Measurements from ENCODE around the gene TNRC6C. TPM values are rescaled to one million over a fixed set of nuclear protein-coding genes. Genes with fewer than 3 reads are reported as not detected.

The TNRC6C gene
- total RNA-seq, 1 donor from 2014 or later: 31.1 TPM

DNA sequence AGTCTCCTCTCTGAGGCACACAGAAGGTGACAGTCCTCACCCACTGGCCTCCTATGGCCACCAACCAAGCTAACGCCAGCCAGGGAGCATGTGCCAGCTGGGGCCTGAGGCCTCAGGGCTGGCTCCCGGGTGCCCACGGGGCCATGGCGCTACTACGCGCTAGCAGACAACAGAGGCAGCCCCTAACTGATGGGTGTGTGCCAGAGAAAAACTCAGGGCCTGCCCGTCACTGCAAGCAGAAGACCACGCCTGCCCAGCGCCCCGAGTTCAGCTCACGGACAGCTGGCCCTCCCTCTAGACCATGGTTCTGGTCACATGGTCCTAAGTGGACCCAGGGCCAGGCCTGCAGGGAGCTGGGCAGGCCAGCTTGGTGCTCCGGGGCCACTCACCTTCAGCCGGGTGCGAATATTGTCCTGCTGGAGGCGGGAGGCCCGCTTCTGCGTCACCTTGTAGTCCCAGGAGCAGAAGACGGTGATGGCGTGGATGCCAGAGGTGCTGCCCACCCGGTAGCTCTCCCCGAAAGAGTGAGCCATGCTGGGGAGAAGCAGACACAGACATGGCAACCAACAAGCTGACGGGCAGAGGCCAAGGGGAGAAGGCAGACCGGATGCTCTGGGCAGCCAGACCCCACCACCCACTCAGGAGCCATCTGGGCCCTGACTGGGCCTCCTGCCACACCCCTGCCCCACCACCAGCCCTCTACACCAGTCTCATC is 163.9 kb downstream of the TNRC6C start:
- intact Hi-C loops (cut with micrococcal nuclease): no loop called here

DNA sequence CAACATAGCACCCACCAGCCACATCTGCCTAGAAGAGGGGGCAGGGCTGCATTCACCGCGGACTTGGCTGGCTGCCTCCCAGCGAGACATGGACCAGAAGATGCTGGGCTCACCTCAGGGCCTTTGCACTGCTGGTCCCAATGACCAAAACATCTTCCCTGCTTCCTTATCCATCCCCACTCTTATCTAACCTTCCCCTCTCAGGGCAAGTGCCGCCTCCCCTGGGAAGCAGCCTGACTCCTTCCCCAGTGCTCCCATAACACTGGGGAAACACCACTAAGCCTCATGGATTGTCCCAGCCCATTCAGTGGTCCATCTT is 164.4 kb downstream of the TNRC6C start:
- intact Hi-C loops (cut with micrococcal nuclease): no loop called here

DNA sequence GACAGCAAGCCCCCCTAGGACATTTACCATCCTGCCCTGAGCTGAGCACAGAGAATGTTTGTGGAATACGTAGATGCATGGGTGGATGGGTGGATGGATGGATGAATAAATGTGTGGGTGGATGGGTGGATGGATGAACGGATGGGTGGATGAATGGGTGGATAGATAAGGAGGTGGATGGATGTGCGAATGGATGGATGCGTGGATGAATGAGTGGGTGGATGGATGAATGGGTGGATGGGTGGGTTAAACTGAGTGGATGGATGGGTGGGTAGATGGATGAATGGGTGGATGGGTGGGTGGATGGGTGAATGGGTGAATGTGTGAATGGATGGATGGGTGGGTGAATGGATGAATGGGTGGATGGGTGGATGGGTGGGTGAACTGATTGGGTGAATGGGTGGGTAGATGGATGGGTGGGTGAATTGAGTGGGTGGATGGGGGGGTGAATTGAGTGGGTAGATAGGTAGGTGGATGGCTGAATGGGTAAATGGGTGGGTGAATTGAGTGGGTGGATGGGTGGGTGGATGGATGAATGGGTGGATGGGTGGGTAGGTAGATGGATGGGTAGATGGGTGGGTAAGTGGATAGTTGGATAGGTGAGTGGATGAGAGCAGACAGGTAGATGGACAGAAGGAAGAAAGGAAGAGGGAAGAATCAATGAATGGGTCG is 164.9 kb downstream of the TNRC6C start:
- intact Hi-C loops (cut with micrococcal nuclease): no loop called here

DNA sequence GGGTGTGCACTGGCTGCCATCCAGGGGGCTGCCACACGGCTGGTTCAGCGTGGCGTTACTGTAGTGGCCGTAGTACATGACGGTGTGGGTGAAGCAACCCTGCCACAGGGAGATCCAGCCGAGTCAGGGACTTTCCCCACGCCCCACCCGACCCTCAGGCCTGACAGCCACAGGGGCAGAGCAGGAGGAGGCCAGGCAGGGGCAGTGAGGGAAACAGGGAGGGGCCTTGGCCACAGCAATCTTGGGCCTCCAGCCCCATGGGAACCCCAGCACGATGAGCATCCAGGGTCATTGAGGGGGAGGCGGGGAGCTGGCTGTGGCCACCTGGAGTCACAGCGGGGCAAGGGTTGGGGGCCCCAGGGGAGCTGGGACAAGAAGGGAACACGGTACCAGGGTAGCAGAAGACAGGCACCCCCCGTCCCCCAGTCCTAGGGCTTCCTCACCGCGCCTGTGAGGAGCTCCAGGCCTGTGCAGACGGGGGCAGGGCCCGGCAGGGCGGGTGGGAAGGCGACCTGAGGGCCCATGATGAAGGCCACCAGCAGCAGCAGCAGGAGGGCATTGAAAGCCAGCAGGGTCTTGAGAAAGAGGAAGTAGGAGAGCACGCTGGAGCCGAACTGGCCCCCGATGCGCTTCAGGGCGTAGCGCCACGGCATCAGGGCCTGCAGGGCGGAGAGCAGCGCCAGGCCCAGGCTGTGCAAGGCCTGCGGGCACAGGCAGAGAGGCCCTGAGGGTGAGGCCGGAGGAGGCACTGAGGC is 165.8 kb downstream of the TNRC6C start:
- intact Hi-C loops (cut with micrococcal nuclease): no loop called here

DNA sequence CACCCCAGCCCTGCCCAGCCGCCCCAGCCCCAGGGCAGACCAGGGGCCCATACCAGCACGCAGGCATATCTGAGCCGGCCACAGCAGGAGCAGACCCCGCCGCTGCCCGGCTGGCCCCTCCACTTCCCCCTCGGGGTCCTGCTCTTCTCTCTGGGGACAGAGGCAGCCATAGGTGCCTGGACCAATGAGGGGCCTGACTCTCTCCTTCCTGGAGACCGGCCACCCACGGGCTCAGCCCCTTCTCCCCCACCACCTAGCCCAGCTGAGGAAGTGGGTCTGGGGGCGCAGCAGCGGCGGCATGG is 166.3 kb downstream of the TNRC6C start:
- intact Hi-C loops (cut with micrococcal nuclease): loop anchor here (5.0 kb wide), 2 partner anchors 167 to 672 kb away; partner anchors contain the start of gene TNRC6C

DNA sequence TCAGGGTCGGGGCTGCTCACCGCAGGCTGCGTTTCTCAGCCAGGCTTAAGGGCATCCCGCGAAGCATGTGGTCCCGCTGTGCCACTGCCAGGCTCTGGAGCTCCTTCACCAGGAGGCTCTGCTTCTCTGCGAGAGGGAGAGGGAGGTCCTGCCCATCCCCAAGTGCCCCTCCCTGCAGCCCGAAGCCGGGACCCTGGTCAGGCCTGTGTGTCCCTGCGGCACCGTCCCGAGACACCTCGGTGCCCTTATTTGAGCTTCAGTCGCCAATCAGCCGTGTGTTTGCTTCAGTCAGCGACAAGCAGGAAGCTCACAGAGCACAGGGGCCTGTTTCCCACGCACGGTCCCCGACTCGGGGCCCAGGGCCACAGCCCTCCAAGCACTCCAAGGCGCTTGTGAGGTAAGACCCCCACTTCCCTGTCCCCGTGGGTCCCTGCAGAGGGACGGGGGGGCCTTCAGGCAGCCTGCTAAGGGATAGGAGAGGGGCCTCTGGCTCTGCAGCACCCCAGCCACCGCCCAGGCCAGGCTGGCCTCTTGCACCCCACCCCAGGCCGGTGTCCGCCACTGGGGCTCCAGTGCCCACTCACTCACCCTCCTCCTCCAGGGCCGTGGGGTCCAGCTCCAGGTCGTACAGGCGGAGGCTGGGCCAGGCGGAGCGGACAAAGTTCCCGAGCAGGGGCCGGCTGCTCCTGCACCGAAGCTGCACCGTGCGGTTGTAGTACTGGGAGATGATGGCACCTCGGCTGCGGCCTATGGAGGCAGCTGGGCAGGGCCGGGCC is 166.8 kb downstream of the TNRC6C start:
- intact Hi-C loops (cut with micrococcal nuclease): loop anchor here (5.0 kb wide), 2 partner anchors 168 to 673 kb away; partner anchors contain the start of gene TNRC6C

DNA sequence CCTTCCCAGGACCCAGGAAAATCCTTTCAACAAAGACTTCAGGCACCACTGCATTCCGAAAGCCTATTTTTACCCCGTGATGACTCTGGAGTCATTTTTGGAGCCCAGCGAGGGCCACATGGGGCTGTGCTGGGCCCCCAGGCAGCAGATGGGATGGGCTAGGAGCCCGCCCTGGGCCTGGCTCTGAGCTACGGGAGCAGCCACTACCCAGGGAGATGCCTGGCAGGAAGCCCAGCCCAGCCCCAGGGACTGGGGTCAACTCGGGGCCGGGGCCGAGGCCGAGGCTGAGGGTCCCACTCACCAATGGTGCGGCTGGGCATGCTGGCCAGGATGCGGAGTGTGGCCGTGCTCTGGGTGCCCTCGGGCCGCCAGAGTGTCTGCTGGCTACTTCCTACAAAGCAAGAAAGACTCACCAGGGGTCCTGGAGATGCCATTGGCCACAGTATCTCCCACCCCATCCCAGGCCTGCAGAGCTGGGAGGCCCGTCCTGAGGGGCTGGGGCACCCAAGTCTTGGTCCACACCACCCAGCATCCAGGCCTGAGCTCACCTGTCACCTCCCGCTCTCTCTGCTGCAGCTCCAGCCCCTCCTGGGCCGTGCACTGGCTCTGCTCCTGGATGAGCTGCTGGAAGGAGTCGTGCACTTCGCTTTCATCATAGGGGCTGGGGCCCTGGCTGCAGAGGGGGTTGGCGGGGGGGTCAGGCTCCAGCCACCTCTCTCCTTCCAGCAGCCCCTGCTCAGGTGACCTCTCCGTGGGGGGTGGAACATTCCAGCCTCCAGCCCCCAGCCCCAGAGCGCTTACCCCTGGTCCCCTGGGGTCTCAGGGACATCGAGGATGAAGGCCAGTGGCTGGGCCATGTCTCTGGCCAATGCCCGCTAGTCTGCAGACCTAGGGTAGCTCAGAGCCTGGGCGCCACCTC is 167.7 kb downstream of the TNRC6C start:
- intact Hi-C loops (cut with micrococcal nuclease): loop anchor here (5.0 kb wide), 2 partner anchors 169 to 674 kb away; partner anchors contain the start of gene TNRC6C

DNA sequence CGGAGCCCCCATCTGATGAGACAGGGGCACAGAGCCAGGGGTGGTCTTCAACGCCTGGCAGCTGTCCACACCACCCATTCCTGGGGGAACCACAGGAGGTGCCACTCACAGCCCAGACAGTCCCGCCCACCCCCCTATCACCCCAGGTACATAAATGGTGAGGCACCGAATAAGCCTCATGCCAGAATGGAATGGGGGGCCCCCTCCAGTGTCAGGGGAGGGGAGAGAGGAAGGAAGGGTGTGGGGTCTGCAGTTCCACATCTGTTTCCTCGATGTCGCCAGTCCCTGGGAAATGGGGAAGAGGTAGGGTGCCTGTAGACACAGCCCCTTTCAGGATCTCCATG is 168.4 kb downstream of the TNRC6C start:
- intact Hi-C loops (cut with micrococcal nuclease): loop anchor here (5.0 kb wide), 2 partner anchors 170 to 675 kb away; partner anchors contain the start of gene TNRC6C

DNA sequence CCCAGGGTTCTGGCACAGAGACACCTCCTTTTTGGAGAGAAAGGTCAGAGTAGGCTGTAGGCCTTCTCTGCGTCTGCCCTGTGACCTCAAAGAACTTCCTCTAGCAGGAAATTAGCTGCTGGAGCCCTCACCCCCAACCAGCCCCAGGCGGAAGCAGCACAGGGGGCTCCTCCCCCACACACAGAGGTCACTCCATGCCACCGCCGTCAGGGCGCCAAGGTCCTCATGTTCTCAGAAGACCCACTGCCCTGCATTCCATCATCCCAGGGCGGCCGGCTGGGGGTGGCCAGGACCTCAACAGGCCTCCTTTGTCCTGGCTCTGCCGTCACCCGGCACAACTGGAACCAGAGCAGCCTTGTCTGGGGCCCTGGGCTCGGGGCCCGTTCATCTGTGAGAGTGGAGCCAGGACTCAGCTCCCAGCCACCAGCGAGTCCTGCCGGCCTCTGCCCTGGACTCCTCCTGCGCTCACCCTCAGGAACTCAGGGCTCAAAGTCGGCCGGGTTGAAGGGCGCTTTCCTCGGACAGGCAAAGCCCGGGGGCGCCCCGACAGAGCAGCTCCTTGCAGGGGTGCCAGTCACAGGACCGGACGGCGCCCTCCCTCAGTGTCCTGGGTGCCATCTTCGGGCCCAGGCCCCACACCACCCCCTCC is 168.9 kb downstream of the TNRC6C start:
- intact Hi-C loops (cut with micrococcal nuclease): loop anchor here (5.0 kb wide), 2 partner anchors 170 to 675 kb away; partner anchors contain the start of gene TNRC6C

DNA sequence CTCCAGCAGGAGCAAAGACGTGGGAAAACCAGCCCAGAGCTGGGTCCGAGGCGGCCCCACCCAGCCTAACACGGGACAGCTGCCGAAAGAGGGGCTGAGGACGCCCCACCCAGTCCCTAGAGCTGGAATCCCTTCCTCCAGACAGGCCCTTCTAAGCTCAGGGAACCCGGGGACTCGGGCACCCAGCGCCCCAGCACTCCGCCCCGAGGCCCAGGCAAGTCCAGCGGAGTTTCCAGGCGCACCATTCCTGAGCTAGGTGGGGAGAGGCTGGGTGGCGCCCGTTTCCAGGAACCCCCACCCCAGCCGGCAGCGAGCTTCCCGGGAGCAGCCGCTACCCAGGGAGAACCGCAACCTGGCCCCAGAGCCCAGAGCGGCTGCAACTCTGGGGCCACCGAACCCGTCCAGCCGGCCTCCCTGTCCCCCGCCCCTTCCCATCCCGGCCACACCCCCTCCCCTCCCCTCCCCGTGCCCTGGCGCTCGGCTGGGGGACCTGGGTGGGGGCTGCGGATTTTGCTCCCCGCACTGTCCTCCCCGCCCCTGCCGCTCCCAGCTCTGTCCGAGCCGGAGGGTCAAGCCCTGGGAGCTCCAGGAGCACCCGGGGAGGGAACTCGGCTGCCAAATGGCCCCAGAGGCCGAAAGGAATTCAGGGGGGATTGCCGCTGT is 169.5 kb downstream of the TNRC6C start:
- intact Hi-C loops (cut with micrococcal nuclease): loop anchor here (2.0 to 5.0 kb wide), 3 partner anchors 171 to 676 kb away; partner anchors contain the start of gene TNRC6C

DNA sequence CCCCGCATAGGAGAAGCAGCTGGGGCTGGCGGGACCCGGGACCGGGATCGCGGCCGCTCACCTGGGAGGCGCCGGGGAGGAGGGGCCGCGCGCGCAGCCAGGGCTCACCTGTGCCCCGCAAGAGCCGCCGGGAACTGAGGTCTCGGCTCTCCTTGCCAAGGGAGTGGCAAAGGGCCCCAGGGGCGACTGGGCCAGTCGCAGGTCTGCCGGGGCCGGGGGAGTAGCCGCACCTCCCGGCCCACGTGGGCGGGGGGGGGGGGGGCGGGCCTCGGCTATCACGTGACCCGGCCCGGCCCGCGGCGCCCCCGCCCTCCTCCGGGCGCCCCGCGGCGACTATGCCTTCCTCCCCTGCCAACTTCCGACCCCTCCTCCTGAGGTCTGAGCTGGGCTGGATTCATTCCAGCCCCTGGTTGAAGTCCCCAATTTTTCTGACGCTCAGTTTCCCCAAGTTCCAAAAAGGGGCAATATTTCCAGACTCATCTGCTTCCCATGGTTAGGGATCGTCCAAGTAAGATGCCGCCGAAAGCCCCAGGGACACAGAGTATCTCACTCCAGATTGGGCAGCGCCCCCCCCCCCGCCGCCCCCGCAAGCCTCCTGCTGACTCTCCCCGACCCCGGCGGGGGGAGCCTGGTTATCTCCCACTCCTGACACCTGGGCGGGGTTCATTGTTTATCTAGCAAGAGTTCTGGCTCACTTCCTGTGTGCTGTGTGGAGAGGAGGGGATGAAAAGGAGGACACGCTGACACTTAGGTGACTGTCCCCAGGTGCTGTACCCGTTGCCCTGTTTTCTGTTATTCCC is 170.2 kb downstream of the TNRC6C start, which contains the start of gene TMC6:
Gene TMC6 (minus strand): TSS at position 205 of the 800 bp plus-strand sequence. CDS start 1,923 bp downstream, outside the sequence.
- intact Hi-C loops (cut with micrococcal nuclease): loop anchor here (1.0 to 5.0 kb wide), 5 partner anchors 59 to 676 kb away; partner anchors contain the start of genes AFMID, SOCS3, TK1 and TNRC6C

DNA sequence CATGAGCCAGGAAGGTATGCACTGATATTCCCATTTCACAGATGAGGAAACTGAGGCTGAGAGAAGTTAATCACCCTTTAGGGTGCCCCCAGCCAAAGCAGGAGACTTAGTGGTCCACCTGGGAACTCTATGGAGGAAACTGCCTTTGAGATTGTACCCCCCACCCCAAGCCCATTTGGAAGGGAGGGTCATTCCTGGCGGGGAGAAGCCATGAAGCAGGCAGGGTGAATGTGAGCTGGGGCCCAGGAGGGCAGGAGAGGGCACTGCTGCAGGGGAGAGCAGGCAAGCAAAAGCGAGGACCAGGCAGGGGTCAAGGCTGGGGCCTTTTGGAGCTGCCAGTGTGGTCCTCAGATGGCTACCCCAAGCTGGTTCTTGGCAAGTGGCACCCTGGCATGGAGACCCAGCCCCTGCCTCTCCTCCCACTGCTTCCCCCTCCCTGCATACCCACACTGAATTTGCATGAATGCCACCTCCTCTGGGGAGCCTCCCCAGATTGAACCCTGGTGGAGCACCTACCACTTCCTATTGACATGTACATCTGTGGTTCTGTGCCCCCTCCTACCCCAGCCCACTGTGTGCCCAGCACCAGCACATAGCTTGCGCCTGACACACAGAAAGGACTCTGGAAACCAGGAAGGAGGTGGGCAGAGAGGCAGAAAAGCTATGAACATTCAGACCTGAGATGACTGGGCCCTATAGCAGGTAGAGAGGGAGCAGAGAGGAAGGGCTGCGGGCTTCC is 171.0 kb downstream of the TNRC6C start:
- intact Hi-C loops (cut with micrococcal nuclease): loop anchor here (1.0 to 5.0 kb wide), 11 partner anchors 8 to 1392 kb away; partner anchors contain the start of genes AFMID, MFSD11, SOCS3 and SRSF2

DNA sequence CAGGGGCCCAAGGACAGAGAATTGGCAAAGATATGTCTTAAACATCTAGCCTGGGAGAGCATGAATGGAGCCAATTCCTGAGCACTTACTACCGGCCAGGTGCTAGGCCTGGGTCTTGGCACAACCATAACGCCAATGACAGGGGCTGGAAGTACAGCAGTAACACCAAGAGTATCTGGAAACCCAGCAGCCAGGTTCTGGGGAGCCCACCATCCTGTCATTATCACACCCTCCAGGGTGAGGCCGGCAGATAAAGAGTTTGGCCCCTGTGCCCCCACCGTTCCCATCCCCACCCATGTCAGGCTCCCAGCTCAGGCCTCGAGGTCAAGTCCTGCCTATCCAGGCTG is 171.6 kb downstream of the TNRC6C start:
- intact Hi-C loops (cut with micrococcal nuclease): loop anchor here (1.0 to 5.0 kb wide), 6 partner anchors 9 to 1393 kb away; partner anchors contain the start of genes MFSD11, SRSF2 and SYNGR2

DNA sequence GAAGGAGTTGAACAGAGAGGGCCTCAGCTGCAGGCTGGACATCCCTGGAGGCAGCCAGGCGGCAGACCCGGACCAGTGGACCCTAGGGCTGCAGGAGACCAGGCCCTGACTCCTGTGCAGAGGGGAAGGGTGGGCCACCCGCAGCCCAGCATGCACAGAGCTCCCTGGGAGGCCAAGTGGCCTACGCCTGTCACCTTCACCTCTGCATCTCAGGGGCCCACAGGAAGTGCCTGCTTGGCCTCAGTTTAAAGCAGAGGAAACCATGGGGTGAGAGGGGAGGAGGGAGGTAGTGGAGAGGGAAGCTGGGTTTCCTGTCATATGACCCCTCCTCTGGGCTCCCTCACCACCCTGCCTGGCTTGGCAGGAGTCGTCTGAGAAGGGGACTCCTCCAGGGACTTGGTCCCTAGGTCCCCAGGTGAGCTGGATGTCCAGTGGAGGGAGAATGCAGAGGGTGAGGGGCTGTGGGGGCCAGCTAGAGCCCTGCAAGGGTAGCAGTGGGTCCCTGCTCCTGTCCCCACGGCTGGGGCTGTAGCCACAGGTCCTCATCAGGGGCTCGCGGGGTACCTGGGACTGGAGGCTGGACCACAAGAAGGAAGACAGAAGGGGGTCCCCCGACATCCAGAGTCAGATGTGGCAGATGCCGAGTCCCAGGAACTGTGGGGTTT is 172.1 kb downstream of the TNRC6C start, which contains the start of gene TMC8:
Gene TMC8 (plus strand): TSS at position 335 of the 665 bp plus-strand sequence. CDS start 818 bp downstream, outside the sequence.
- intact Hi-C loops (cut with micrococcal nuclease): loop anchor here (1.0 to 5.0 kb wide), 7 partner anchors 9 to 1393 kb away; partner anchors contain the start of genes MFSD11, SRSF2 and SYNGR2

DNA sequence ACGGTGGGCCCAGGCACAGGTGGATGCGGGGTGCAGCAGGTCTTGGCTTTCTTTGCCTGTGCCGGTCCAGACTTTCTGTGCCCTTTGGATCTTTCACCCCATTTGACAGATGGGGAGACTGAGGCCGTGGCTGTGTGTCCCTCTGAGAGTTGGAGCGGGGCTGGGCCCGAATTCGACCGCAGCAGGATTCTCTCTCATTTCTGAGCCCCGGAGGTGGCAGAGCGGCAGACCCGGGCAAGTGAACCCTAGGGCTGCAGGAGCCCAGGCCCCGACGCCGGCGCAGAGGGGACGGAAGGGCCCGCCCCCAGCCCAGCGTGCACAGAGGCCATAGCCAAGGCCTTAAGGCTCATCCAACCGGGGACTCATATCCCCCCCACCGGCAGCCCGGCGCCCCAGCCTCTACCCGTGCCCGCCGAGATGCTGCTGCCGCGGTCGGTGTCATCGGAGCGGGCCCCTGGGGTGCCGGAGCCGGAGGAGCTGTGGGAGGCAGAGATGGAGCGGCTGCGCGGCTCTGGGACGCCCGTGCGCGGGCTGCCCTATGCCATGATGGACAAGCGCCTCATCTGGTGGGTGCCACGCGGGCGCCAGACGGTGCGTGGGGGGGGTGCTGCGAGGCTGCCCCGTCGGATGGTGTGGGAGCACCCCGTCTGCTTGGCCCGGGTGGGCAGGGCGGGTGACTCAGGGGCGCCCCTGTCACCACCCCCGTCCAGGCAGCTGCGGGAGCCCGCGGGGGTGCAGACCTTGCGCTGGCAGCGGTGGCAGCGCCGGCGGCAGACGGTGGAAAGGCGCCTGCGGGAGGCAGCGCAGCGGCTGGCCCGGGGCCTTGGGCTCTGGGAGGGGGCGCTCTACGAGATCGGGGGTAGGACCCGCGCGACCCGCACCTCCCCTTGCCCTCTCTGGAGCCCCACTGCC is 172.9 kb downstream of the TNRC6C start:
- intact Hi-C loops (cut with micrococcal nuclease): loop anchor here (1.0 to 5.0 kb wide), 5 partner anchors 36 to 1394 kb away; partner anchors contain the start of genes MFSD11, SRSF2 and SYNGR2

Data from T-helper 1 cell treated with Interleukin-12 subunit alpha and Interleukin-12 subunit beta and Interleukin-4 antibody, amounts not matched to agents 30 ng/mL and 1 ng/mL, for 36 hours (primary cell).